Keratinocyte (primary cell): Measurements from ENCODE around the gene ITGB6. TPM values are rescaled to one million over a fixed set of nuclear protein-coding genes. Genes with fewer than 3 reads are reported as not detected.
A peak's percentile ranks its signal among the peaks of the same experiment; 100 is the strongest.

Experiments
- DNase-seq: peaks from one replicate; pipeline ENCODE4 v3.0.0-alpha.2; 2011; ENCODE audit warnings: low read depth, missing footprints, low spot score
- FAIRE-seq: peaks from 2 replicates; lab custom pipeline; 2011; peaks lifted over from hg19 to GRCh38; lab: Jason Lieb, UNC
- H2AFZ ChIP-seq: 2 replicates; pipeline ENCODE4 v1.6.0; 2012; ENCODE audit warnings: low read length, control low read depth, inconsistent platforms; ENCODE audit not compliant: control insufficient read depth
- H3K27ac ChIP-seq: 2 replicates; pipeline ENCODE4 v1.5.1; 2011; ENCODE audit warnings: low read length; ENCODE audit not compliant: control insufficient read depth, insufficient read depth
- H3K27me3 ChIP-seq: 3 replicates; pipeline ENCODE4 v1.6.0; 2011; ENCODE audit warnings: low read length; ENCODE audit not compliant: control insufficient read depth, insufficient read depth; ENCODE audit errors: extremely low read depth
- H3K36me3 ChIP-seq, 2 experiments: 2 replicates in 1 of 2; 3 replicates in 1 of 2; pipeline ENCODE4 v1.5.1; 2011; ENCODE audit warnings: low read length in 2 of 2, mild to moderate bottlenecking in 1 of 2; ENCODE audit not compliant: control insufficient read depth in 2 of 2, insufficient read depth in 2 of 2; ENCODE audit errors: extremely low read depth in 1 of 2
- H3K4me1 ChIP-seq: 3 replicates; pipeline ENCODE4 v1.5.1; 2011; ENCODE audit warnings: low read length; ENCODE audit not compliant: control insufficient read depth, insufficient read depth; ENCODE audit errors: extremely low read depth
- H3K4me2 ChIP-seq: 3 replicates; pipeline ENCODE4 v1.6.0; 2011; ENCODE audit warnings: low read depth, low read length; ENCODE audit not compliant: control insufficient read depth, insufficient read depth; ENCODE audit errors: extremely low read depth
- H3K4me3 ChIP-seq, 3 experiments: fragments of 200-600 bp in 1 of 3; sonication (generic) in 1 of 3; 2 replicates in 2 of 3; 3 replicates in 1 of 3; pipeline ENCODE4 v1.5.1; 2011 to 2016; ENCODE audit warnings: low read length in 3 of 3, mild to moderate bottlenecking in 3 of 3, control low read depth in 2 of 3, inconsistent platforms in 1 of 3, low read depth in 1 of 3, mixed read lengths in 1 of 3, mixed run types in 1 of 3, moderate library complexity in 1 of 3; ENCODE audit not compliant: control insufficient read depth in 2 of 3, insufficient read depth in 2 of 3; ENCODE audit errors: extremely low read depth in 1 of 3
- H3K79me2 ChIP-seq: 2 replicates; pipeline ENCODE4 v1.6.0; 2012; ENCODE audit warnings: low read length; ENCODE audit not compliant: control insufficient read depth, insufficient read depth
- H3K9ac ChIP-seq: 3 replicates; pipeline ENCODE4 v1.6.0; 2011; ENCODE audit warnings: low read length; ENCODE audit not compliant: control insufficient read depth, insufficient read depth; ENCODE audit errors: extremely low read depth
- H3K9me1 ChIP-seq: 3 replicates; pipeline ENCODE4 v1.6.0; 2011; ENCODE audit warnings: low read length; ENCODE audit not compliant: control insufficient read depth, insufficient read depth; ENCODE audit errors: extremely low read depth
- H3K9me3 ChIP-seq: 2 replicates; pipeline ENCODE4 v1.5.1; 2012; ENCODE audit warnings: low read depth, low read length; ENCODE audit not compliant: control insufficient read depth
- H4K20me1 ChIP-seq: 3 replicates; pipeline ENCODE4 v1.6.0; 2011; ENCODE audit warnings: low read length; ENCODE audit not compliant: control insufficient read depth, insufficient read depth; ENCODE audit errors: extremely low read depth
- CTCF ChIP-seq, 3 experiments: IDR thresholded peaks in 1 of 3; conservative IDR thresholded peaks in 1 of 3; optimal IDR thresholded peaks in 1 of 3; 2 replicates in 2 of 3; 3 replicates in 1 of 3; pipeline versions ENCODE3 to v1.5.1; 2011; ENCODE audit warnings: low read length in 3 of 3, mild to moderate bottlenecking in 3 of 3, moderate library complexity in 2 of 3, control low read depth in 1 of 3, inconsistent platforms in 1 of 3; ENCODE audit not compliant: insufficient read depth in 2 of 3; ENCODE audit errors: extremely low read depth in 1 of 3
- EZH2 ChIP-seq: IDR thresholded peaks from one replicate; pipeline ENCODE4 v1.6.1; 2012; ENCODE audit warnings: inconsistent platforms, mild to moderate bottlenecking, low read length, moderate library complexity
- dilution Hi-C: fragments of 300-500 bp; cut with MboI; formaldehyde crosslinking; loops from one replicate; pipeline ENCODE4 v1.7.0; 2020; ENCODE audit warnings: low sequenced_read_pairs; ENCODE audit not compliant: extremely low pct_ligation_motif_present
- polyA minus RNA-seq, 3 experiments: library from RNA; depleted of rRNA, polyadenylated mRNA; stranded (reverse); fragments of >200 nt; gene quantifications; 1 replicate in 1 of 3; 2 replicates in 1 of 3; 3 replicates in 1 of 3; pipeline ENCODE4 v1.2.3, GENCODE V29; 2011
- polyA plus RNA-seq, 5 experiments: library from polyadenylated mRNA; depleted of rRNA in 3 of 5; stranded (reverse) in 3 of 5; stranded (forward) in 1 of 5; unstranded in 1 of 5; fragments of >200 nt; gene quantifications; 1 replicate in 1 of 5; 2 replicates in 3 of 5; 3 replicates in 1 of 5; pipeline versions ENCODE4 v1.2.1 to v1.2.3, GENCODE V29; 2011 to 2012; ENCODE audit warnings: missing spikeins in 2 of 5, low read depth in 1 of 5, low replicate concordance in 1 of 5

ITGB6 gene
- polyA plus RNA-seq: 174 to 197 TPM (median 183 TPM) in 3 replicates
- polyA plus RNA-seq (2011; ENCODE audit: low read depth): 7.3 TPM
- 39.0 and 68.3 TPM in 2 replicates for polyA plus RNA-seq (2011; cell fraction: cytosol; rRNA removed)
- 324 and 400 TPM in 2 replicates for polyA plus RNA-seq (2011; cell fraction: nucleus; rRNA removed)
- 15.1 and 117 TPM in 2 replicates for polyA plus RNA-seq (2012; ENCODE audit: low replicate concordance)
- 102 to 255 TPM (median 248 TPM) in 3 replicates for polyA minus RNA-seq
- 108 TPM for polyA minus RNA-seq (2011; cell fraction: cytosol; rRNA and poly(A)+ RNA removed)
- 418 and 705 TPM in 2 replicates for polyA minus RNA-seq (2011; cell fraction: nucleus; rRNA and poly(A)+ RNA removed)

- peak within 1 kb of the TSS; percentile 98 for H3K4me2 ChIP-seq
- FAIRE-seq: peak; percentile 77
- dilution Hi-C loops: no loop called here
- peak within 1 kb of the TSS; percentile 48 to 80 (median 54) for H3K4me3 ChIP-seq
- DNase-seq: no peak
- H4K20me1 ChIP-seq: no peaks in the 10 kb centered on the region
- no peaks in the 10 kb centered on the region for H3K27me3 ChIP-seq
- H3K27ac ChIP-seq: peak within 1 kb of the TSS; percentile 85
- TF ChIP-seq EZH2 (no peak), CTCF (optimal IDR thresholded peaks at IDR 0.05 in 1 of 3, IDR thresholded peaks at IDR 0.05 in 1 of 3, conservative IDR thresholded peaks at IDR 0.05 in 1 of 3; ENCODE audit: extremely low read depth in 1 of 3, insufficient read depth in 2 of 3, low read length in 3 of 3) (no peak)
- H3K79me2 ChIP-seq: peaks cover 51% of the 10 kb centered on the region
- H3K9me3 ChIP-seq: no peaks in the 10 kb centered on the region
- no peak within 1 kb of the TSS for H2AFZ ChIP-seq
- H3K4me1 ChIP-seq: peaks cover 39% of the 10 kb centered on the region
- peak within 1 kb of the TSS; percentile 69 for H3K9ac ChIP-seq
- H3K9me1 ChIP-seq: no peaks in the 10 kb centered on the region
- peaks cover 4 to 15% of the 10 kb centered on the region in 2 experiments for H3K36me3 ChIP-seq
Observed at GRCh38 chr2:160199683-160200389, at the start of gene ITGB6. Gene ITGB6 (minus strand): TSS chr2:160200272. CDS start chr2:160200063, 209 bp downstream.

GRCh38 chr2:160247296-160248035, 47.4 kb upstream of the ITGB6 start:
- no peak for DNase-seq
- Histone ChIP-seq H3K4me1 (peaks cover 23% of the 10 kb centered on the region), H3K9me1 (no peaks in the 10 kb centered on the region), H3K79me2 (no peaks in the 10 kb centered on the region), H4K20me1 (no peaks in the 10 kb centered on the region), H3K9ac (no peak overlapping the region), H2AFZ (peak overlapping the region; percentile 32), H3K9me3 (no peaks in the 10 kb centered on the region), H3K4me2 (no peak overlapping the region), H3K27ac (no peak overlapping the region), H3K27me3 (no peaks in the 10 kb centered on the region), H3K4me3 (no peak overlapping the region), H3K36me3 (no peaks in the 10 kb centered on the region)
- TF ChIP-seq EZH2: no peak
- no peak for FAIRE-seq
- dilution Hi-C loops: no loop called here
